ENCODE measurements around the gene DGKG. TPM values are rescaled to one million over a fixed set of nuclear protein-coding genes. Genes with fewer than 3 reads are reported as not detected.

DGKG gene
- total and polyA plus RNA-seq, 9 of the 15 experiments (the other 6 are each of a cell fraction or from before 2014, with no cell fraction given), result 0.01 to 0.36 (median 0.15) TPM

GRCh38 chr3:186152889-186153292 is 209.1 kb downstream of the DGKG start (continued):
- TF ChIP-seq, protein P1, sequence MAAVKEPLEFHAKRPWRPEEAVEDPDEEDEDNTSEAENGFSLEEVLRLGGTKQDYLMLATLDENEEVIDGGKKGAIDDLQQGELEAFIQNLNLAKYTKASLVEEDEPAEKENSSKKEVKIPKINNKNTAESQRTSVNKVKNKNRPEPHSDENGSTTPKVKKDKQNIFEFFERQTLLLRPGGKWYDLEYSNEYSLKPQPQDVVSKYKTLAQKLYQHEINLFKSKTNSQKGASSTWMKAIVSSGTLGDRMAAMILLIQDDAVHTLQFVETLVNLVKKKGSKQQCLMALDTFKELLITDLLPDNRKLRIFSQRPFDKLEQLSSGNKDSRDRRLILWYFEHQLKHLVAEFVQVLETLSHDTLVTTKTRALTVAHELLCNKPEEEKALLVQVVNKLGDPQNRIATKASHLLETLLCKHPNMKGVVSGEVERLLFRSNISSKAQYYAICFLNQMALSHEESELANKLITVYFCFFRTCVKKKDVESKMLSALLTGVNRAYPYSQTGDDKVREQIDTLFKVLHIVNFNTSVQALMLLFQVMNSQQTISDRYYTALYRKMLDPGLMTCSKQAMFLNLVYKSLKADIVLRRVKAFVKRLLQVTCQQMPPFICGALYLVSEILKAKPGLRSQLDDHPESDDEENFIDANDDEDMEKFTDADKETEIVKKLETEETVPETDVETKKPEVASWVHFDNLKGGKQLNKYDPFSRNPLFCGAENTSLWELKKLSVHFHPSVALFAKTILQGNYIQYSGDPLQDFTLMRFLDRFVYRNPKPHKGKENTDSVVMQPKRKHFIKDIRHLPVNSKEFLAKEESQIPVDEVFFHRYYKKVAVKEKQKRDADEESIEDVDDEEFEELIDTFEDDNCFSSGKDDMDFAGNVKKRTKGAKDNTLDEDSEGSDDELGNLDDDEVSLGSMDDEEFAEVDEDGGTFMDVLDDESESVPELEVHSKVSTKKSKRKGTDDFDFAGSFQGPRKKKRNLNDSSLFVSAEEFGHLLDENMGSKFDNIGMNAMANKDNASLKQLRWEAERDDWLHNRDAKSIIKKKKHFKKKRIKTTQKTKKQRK (IDR thresholded peaks at IDR 0.05; ENCODE audit: borderline replicate concordance, low read depth, low read length), result no peak
- TF ChIP-seq HMGN3 (IDR thresholded peaks at IDR 0.05; ENCODE audit: borderline replicate concordance, extremely low read depth, insufficient read length, low read depth, low read length) (no peak), CCNT2 (IDR thresholded peaks at IDR 0.05; ENCODE audit: borderline replicate concordance, extremely low read depth, insufficient read length, low read depth, low read length) (no peak), NFE2L1 (tag; IDR thresholded peaks at IDR 0.05; ENCODE audit: borderline replicate concordance, low read depth) (no peak), KDM2B (CRISPR knock-in tag; IDR thresholded peaks at IDR 0.05) (no peak), DDX20 (tag; IDR thresholded peaks at IDR 0.05; ENCODE audit: low read depth) (no peak), HDAC1 (IDR thresholded peaks at IDR 0.05) (no peak)

DNA sequence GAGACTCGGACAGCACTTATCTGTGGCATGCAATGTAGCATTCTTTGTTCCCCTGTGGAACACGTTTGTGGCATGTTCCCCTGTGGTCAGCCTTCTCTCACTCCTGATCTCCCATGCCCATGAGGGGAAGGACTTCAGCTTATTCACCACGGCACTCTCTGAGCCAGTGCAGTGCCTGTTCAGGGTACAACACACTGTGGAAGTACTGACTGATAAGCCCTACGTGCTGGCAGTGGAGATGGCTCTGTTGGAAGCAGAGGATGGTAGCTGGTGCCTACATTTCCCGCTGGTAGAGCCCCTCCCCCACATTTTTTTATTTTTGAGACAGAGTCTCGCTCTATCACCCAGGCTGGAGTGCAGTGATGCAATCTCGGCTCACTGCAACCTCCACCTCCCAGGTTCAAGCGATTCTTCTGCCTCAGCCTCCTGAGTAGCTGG is 209.7 kb downstream of the DGKG start:
- Histone ChIP-seq H4K20me1 (replicated peaks; ENCODE audit: control insufficient read depth, insufficient read depth, low read length) (0 out of 2 replicates have a peak, but pooled peaks cover 2% of the 10 kb centered on the region), H3K4me2 (ENCODE audit: insufficient read depth, low read length) (no peak overlapping the region), H3K36me3 (ENCODE audit: control insufficient read depth, insufficient read depth, low read length) (no peaks in the 10 kb centered on the region), H2AFZ (ENCODE audit: low read depth, low read length) (no peak overlapping the region), H3K9me1 (ENCODE audit: control insufficient read depth, insufficient read depth, low read length) (no peaks in the 10 kb centered on the region), H3K27me3 (ENCODE audit: control insufficient read depth in 2 of 2, insufficient read depth in 2 of 2, low read length in 2 of 2) (peaks cover 44 to 51% of the 10 kb centered on the region in 2 experiments), H3K4me3 (no peak overlapping the region), H3K9me3 (replicated peaks; ENCODE audit: control insufficient read depth, insufficient read depth, low read depth, low read length) (no peaks in the 10 kb centered on the region), H3K79me2 (ENCODE audit: control insufficient read depth, insufficient read depth, low read length) (no peaks in the 10 kb centered on the region), H3K27ac (ENCODE audit: extremely low read depth, low read depth, low read length) (no peak overlapping the region), H3K4me1 (replicated peaks in 1 of 2; ENCODE audit: control insufficient read depth in 2 of 2, insufficient read depth in 2 of 2, low read length in 2 of 2) (no peaks in the 10 kb centered on the region), H3K9ac (ENCODE audit: insufficient read depth in 1 of 2, low read depth in 2 of 2, low read length in 2 of 2) (no peak overlapping the region)
- WGBS (ENCODE audit: insufficient coverage, low coverage, missing lambda C conversion rate), result 2% methylated on average over 8 of the region's 8 CpGs
- in situ Hi-C loops (cut with MboI), result no loop called here
- intact Hi-C loops (cut with micrococcal nuclease), result no loop called here
- BruUV-seq (replicated peaks), result no TSS peak
- POLR2A ChIA-PET, result no interaction called here
- ATAC-seq (no peak), FAIRE-seq (no peak), DNase-seq (ENCODE audit: extremely low read depth in 1 of 4, low spot score in 3 of 4) (no peak)
- CTCF ChIA-PET (ENCODE audit: low intra/inter-chr PET ratio), result no interaction called here
- TF ChIP-seq, protein P2, sequence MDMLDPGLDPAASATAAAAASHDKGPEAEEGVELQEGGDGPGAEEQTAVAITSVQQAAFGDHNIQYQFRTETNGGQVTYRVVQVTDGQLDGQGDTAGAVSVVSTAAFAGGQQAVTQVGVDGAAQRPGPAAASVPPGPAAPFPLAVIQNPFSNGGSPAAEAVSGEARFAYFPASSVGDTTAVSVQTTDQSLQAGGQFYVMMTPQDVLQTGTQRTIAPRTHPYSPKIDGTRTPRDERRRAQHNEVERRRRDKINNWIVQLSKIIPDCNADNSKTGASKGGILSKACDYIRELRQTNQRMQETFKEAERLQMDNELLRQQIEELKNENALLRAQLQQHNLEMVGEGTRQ (CRISPR knock-in tag; IDR thresholded peaks at IDR 0.05), result no peak
- TF ChIP-seq, protein P3, sequence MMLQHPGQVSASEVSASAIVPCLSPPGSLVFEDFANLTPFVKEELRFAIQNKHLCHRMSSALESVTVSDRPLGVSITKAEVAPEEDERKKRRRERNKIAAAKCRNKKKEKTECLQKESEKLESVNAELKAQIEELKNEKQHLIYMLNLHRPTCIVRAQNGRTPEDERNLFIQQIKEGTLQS (IDR thresholded peaks at IDR 0.05), result peak; percentile 28; the same call in 1 of the 2 replicates
- TF ChIP-seq, protein P3 (CRISPR knock-in tag; conservative IDR thresholded peaks at IDR 0.05), result no peak
- TF ChIP-seq CEBPG (CRISPR knock-in tag; IDR thresholded peaks at IDR 0.05) (no peak), CEBPG (tag; conservative IDR thresholded peaks at IDR 0.05 in 1 of 2, IDR thresholded peaks at IDR 0.05 in 1 of 2) (peak; percentile 24 to 75; a peak in 2 of 4 replicates)
